GM19467 (cell line): ENCODE results near the gene IGFL2.
"Not testable (repeated sequence)": the region's sequence is repeated elsewhere in the genome, so short reads cannot be mapped to it uniquely, and the experiment has no call there.

Experiments used
- ATAC-seq: cut with Tn5 transposase; IDR thresholded peaks from one replicate; pipeline ENCODE4 v1.9.1; 2021; ENCODE audit warnings: mild to moderate bottlenecking, moderate library complexity; ENCODE audit not compliant: unreplicated experiment

IGFL2 gene

GRCh38 chr19:46141421-46141820 is 6.6 kb upstream of the IGFL2 start:
- ATAC-seq: no peak

DNA sequence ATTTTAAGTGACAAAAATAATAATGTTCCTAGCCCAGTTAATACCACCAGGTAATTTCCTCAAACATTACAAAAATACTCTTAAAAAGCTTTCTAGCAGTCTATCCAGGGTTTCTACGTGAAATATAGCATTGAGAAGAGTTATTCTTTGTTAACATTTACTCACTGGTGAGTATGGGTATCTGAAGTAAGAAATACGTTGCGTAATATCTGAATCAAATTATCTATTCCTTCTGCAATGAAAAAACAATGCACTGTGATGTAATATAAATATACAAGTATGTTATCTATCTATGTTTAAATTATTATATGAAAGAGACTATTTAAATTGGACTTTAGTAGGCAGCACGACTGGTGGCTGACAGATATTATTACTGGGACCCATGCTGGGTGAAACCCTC is 5.7 kb upstream of the IGFL2 start:
- no peak for ATAC-seq

DNA sequence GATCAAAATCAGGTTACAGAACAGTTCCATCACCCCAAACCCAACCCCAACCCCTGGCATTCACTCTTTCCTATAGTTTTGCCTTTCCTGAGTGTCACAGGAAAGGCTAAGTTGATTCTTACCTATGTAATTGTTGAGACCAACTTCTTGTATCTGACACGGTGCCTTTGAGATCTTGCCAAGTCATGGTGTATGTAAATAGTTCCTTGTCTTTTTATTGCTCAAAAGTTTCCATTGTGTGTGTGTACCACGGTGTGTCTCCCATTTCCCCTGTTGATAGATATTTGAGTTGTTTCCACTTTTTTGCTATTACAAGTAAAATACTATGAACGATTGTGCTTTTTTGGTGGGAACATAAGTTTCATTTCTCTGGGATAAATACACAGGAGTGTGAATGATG is 3.3 kb upstream of the IGFL2 start:
- ATAC-seq: no peak

DNA sequence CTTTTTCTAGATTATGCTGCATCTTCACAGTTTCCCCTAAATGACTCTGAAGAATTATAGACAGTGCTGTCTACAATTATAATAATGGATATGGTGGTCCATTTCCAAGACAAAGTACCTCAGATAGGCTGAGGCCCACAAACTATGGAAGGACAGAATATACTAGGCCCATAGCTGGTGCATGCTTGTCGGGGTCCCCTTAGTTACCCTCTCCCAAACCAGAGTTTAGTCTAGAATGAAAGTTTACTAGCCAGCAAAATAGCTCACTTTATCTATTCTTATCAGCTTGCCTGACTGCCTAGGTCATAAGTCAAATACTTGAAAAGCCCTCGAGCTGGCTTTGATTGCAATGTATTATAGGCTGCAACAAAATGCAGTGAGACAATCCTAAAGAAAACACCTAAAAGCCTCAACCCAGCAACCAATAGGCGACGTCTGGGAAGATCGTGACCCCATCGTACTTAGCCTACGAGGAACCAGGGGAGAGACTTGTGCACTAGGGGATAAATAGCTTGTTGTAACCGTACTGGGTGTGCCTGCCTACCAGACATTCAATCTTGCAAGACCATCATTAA is 785 bp upstream of the IGFL2 start:
- ATAC-seq: no peak

DNA sequence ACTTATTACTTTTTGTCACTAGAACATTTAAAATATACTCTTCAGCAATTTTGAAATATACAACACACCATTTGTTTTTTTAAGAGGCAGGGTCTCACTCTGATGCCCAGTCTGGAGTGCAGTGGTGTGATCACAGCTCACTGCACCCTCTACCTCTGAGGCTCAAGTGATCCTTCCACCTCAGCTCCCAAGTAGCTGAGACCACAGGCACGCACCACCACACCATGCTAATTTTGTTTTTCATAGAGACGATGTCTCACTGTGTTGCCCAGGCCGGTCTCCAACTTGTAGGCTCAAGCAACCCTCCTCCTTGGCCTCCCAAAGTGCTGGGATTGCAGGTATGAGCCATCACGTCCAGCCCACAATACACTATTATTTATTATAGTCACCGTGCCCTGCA is 2.6 kb downstream of the IGFL2 start:
- ATAC-seq: no peak

GRCh38 chr19:46155237-46155636 is 7.2 kb downstream of the IGFL2 start:
- no peak for ATAC-seq

DNA sequence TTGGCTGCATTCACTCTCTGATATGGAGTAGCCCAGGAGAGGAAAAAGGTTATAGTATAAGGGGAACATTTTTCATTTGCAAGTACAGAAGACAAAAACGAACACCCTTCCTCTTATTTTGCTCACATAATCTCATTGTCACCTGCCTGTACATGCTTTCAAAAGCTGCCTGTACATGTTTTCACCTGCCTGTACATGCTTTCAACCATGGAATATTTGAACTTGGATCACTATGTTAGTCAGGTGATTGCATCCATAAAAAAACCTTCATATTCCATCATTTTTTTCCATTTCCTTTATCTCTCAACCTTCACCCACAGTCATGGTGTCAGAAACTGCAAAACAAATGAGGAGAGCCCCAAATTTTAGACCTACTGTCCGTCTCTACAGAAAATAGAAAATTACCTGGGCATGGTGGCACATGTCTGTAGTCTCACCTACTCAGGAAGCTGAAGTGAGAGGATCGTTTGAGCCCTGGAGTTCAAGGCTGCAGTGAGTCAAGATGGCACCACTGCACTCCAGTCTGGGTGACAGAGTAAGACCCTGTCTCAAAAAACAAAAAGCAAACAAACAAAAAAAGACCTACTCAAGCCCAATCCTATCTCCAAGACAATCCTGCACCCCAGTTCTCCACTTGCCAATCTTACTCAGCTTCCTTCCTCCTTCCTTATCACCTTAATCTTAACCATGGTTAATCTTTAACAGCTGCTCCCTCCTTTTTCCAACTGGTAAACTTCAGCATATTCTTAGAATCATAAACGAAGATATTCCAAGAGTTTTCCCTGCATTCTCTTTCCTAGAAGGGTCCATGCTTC is 11.6 kb downstream of the IGFL2 start:
- no peak for ATAC-seq

GRCh38 chr19:46160233-46160775 is 12.3 kb downstream of the IGFL2 start:
- no peak for ATAC-seq

- ATAC-seq: not testable (repeated sequence)
These were observed 13.7 kb downstream of the IGFL2 start for GRCh38 chr19:46161642-46162257.

DNA sequence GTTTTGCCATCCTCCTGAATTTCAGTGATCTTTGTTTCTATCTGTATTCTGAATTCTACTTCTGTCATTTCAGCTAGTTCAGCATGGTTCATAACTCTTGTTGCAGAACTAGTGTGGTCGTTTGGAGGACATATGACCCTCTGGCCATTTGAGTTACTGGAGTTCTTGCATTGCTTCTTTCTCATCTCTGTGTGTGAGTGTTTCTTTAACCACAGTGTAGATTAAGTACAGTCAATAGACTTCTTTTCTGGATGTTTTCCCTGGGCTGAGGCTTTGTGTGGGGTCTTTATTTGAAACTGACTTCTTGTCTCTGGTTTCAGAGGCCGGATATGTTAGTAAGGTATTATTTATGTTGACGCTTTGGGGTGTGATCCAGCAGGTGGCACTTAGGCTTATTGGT is 14.7 kb downstream of the IGFL2 start:
- no peak for ATAC-seq

GRCh38 chr19:46173886-46174480 is 25.9 kb downstream of the IGFL2 start:
- no peak for ATAC-seq

DNA sequence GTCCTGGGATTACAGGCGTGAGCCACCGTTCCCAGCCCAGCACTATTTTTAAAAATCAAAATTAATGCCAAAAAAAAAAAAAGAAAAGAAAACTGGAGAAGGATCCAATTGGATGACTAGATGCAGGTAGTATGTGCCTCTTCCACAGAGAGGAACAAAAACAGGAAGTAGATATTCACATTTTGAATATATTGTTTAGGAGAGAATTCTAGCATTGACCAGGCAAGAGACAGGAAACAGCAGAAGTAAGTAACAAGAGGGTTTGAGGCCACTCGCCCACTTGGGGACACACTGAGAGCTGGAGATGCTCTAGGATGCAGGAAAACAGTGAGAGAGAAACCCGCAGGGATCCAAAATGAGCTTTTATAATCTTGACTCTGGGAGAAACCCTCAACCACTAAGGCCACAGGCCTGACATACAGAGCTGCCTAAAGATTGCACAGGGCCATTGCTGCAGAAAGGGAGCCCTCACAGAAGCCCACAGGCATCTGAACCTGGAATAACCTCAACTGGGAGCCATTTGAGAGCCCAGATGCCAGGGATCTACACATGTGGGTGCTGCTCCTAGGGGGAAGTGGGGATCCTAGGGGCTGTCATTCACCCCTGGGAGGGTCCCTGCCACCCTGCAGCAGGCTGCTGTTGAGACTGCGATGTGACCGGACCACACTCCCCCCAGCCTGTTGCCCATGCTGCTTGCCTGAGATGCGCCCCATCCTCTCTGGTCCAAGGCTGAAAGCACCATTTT is 28.2 kb downstream of the IGFL2 start:
- ATAC-seq: no peak

DNA sequence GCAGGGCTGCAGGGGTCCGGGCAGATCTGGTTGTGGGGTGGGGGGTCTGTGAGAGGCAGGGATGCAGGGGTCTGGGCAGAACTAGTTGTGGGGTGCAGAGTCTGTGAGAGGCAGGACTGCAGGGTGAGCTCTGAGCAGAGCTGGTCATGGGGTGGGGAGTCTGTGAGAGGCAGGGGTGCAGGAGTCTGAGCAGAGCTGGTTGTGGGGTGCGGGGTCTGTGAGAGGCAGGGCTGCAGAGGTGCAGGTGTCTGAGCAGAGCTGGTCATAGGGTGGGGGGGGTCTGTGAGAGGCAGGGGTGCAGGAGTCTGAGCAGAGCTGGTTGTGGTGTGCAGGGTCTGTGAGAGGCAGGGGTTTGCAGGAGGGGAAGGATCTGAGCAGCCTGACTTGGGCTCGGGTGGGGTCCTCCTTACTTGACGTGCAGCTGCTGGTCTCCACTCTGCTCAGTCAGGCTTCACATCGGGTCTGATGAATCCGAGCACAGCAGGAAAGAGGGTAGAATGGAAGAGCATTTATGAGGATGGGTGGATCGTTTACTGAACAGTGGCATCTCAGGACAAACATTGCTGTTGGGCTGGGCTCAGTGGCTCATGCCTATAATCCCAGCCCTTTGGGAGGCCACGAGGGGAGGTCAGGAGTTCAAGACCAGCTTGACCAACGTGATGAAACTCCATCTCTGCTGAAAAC is 31.2 kb downstream of the IGFL2 start:
- no peak for ATAC-seq

GRCh38 chr19:46180701-46181387 is 32.8 kb downstream of the IGFL2 start:
- ATAC-seq: no peak

DNA sequence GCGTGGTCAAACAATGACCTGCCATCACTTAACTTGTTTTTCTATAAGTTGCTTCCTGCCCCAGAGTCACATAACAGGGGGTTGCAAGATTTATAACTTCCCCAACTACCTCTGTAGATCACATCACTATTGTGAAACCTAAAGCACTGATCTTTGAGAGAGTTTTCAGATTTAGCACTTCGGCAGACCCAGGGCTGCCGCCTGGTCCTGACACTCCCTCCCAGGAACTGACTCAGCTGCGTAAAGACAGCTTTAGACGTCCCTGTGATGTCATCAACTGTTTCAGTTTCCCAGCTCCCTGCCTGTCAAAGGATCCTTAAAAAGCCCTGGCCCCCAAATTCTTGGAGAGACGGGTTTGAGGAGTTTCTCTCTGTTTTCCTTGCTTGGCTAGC is 33.3 kb downstream of the IGFL2 start:
- ATAC-seq: no peak

GRCh38 chr19:46182476-46182875 is 34.4 kb downstream of the IGFL2 start:
- ATAC-seq: no peak

GRCh38 chr19:46184775-46185710 is 37.0 kb downstream of the IGFL2 start:
- not testable (repeated sequence) for ATAC-seq

GRCh38 chr19:46186101-46186716 is 38.2 kb downstream of the IGFL2 start:
- no peak for ATAC-seq
